A549 (cell line): ENCODE data around the gene MTCH2.
"Not testable (repeated sequence)": the region's sequence is repeated elsewhere in the genome, so short reads cannot be mapped to it uniquely, and the experiment has no call there.

Source experiments
- CTCF ChIP-seq: fragments of >200 bp; sonication (Bioruptor Twin); formaldehyde crosslinking; IDR thresholded peaks from 3 replicates; pipeline ENCODE4 v1.5.1; 2016
- FOSB ChIP-seq: fragments of 250-450 bp; sonication (Bioruptor Pico); IDR thresholded peaks from 2 replicates; pipeline ENCODE4 v1.5.0; 2020; ENCODE audit warnings: mild to moderate bottlenecking, moderate library complexity
- MAFK ChIP-seq: fragments of 450-650 bp; IDR thresholded peaks from 2 replicates; pipeline ENCODE4 v1.6.1; 2014; ENCODE audit not compliant: partially characterized antibody
- MYC ChIP-seq: IDR thresholded peaks from 2 replicates; pipeline ENCODE4 v1.6.1; 2012; ENCODE audit warnings: mild to moderate bottlenecking, inconsistent platforms, low read length, improper control_type of control experiment, borderline replicate concordance
- POLR2A ChIP-seq: IDR thresholded peaks from 2 replicates; pipeline ENCODE4 v1.6.1; 2012; ENCODE audit warnings: mild to moderate bottlenecking, low read length
- ZSCAN20 ChIP-seq: fragments of 250-450 bp; sonication (Bioruptor Pico); IDR thresholded peaks from 2 replicates; pipeline ENCODE4 v1.8.0; 2022; ENCODE audit warnings: mild to moderate bottlenecking, moderate library complexity

GRCh38 chr11:47640506-47640905 is 1.9 kb downstream of the MTCH2 start:
- not testable (repeated sequence) for TF ChIP-seq POLR2A; MAFK; CTCF; ZSCAN20 (CRISPR knock-in tag); MYC; FOSB (CRISPR knock-in tag)
